ENCODE results near the gene HES6.

The HES6 gene

GRCh38 chr2:238233625-238234024 is 6.2 kb downstream of the HES6 start:
- no peak for DNase-seq (ENCODE audit: low read depth)

GRCh38 chr2:238231809-238232208 is 8.0 kb downstream of the HES6 start:
- no peak for DNase-seq (ENCODE audit: low read depth)

- peak; percentile 61 for DNase-seq (ENCODE audit: low read depth)
These were observed 8.5 kb downstream of the HES6 start for GRCh38 chr2:238231251-238231793.

DNA sequence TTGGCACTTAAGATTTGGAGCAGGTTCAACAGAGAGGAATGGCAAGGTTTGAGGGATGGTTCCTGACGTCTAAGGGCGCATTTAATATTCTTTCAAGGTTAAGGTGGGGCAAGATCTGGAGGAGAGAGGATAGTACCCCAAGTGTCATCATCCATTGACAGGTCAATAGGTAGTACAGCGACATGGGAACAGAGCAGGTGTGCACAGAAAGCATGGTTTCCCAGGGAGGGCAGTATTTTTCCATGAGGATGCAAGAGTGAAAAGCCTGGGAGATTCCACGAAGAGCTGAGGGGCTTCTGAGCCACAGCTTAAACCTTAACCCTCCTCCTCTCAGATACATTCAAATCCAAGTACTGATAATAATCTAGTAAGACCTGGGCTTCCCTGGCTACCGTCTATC is 9.1 kb downstream of the HES6 start:
- DNase-seq (ENCODE audit: low read depth) = no peak

DNA sequence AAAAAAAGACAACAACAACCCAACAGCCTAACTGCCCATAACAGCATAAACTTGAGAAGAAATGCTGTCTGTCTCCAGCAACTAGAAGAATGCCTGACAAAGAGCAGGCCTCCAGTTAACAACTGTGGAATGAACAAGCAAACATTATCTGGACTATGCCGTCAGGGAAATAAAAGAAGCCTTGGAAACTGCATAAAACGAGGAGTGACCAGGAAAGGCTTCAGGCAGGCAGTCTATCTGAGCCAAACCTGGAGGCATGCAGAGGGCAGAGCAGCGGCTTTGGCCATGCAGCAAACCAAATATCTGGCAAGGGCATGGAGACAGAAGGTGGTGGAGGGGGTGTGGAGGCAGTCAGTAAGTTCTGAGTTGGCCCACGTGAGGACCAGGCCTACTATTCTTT is 11.1 kb downstream of the HES6 start:
- peak; percentile 80 for DNase-seq (ENCODE audit: low read depth)

GRCh38 chr2:238227587-238228032 is 12.2 kb downstream of the HES6 start:
- no peak for DNase-seq (ENCODE audit: low read depth)

DNA sequence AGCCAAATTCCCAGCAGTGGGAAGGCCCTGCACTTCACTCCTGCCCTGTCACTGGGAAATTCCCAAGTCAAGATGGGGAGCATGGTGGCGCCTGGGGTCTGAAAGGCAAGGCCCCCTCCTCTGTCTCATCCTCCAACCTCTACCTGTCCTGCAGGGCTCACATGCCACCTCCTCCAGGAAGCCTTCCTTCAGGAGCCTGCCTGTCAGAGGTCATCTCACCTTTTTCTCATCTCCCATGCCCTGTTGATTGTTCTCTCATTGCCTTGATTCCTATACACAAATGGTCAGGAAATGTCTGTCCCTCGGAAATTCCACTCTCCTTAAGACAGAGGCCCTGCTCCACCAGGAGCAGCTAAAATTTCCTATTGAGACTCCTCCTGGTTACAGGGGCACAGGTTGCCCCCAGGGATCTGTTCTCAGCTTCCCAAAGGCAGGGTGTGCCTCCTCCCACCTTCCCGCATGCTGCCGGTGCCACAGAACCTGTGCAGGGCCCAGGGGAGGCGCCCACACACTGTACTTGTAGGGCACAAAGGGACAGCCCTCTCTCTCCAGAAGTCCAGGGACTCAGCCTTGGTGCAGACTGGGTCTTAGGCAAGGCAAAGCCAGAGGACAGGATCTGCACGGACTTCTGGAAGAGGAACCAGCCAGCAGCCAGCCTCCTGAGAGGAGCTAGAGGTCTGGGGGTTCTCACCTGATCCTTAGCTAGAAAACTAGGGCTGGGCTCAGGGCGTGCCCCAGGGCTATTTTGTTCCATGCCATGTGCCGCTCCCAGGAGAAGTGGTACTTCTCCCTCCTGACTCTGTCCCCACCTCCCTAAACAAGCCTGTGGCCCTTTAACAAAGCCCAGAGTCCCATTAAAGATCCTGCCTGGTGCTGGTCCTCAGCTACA is 12.9 kb downstream of the HES6 start:
- no peak for DNase-seq (ENCODE audit: low read depth)

GRCh38 chr2:238225911-238226697 is 13.7 kb downstream of the HES6 start:
- peak; percentile 34 for DNase-seq (ENCODE audit: low read depth)

DNA sequence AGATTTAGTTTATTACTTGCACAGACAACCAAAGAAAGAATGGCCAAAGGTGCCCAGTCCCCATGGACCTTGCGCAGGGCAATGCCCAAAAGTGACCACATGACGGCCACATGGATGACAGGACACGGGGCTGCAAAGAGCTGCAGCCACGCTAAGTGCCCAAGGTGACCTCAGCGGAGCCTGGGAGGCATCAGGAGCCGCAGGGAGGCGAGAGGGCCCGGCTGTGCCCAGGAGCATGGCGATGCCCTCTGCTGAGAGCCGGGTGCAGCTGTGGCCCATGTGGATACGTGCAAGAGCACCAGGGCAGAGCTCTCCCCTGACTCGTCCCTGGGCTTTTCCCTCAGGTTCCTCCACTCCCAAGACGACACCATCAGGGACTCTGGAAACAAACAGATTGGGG is 14.7 kb downstream of the HES6 start:
- no peak for DNase-seq (ENCODE audit: low read depth)

GRCh38 chr2:238224356-238225035 is 15.3 kb downstream of the HES6 start:
- no peak for DNase-seq (ENCODE audit: low read depth)

- DNase-seq (ENCODE audit: low read depth) = no peak
These were observed 18.8 kb downstream of the HES6 start for GRCh38 chr2:238220892-238221521.

DNA sequence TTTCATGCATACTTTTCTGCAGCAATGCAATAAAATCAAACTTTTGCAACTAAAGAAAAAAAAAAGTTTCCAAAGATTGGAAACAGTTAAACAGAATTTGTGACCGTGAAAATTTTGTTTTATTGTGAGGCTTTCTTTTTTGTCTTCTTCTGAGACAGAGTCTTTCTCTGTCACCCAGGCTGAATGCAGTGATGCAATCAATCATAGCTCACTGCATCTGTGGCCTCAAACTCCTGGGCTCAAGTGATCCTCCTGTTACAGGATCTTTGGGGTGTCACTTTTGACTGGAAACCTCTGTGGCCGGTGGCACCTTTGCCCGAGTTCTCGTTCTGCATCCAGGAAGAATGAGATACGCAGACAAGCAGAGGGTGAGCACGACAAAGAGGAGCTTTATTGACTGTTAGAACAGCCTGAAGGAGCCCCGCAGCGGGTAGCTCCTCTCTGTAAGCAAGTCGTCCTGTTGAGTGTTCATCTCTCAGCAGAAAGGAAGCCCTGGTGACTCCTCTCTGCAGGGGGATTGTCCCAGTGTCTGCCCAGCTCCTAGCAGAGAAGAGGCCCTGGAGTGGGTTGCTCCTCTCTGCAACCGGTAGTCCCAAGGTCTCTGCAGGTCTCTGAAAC is 19.5 kb downstream of the HES6 start:
- no peak for DNase-seq (ENCODE audit: low read depth)

DNA sequence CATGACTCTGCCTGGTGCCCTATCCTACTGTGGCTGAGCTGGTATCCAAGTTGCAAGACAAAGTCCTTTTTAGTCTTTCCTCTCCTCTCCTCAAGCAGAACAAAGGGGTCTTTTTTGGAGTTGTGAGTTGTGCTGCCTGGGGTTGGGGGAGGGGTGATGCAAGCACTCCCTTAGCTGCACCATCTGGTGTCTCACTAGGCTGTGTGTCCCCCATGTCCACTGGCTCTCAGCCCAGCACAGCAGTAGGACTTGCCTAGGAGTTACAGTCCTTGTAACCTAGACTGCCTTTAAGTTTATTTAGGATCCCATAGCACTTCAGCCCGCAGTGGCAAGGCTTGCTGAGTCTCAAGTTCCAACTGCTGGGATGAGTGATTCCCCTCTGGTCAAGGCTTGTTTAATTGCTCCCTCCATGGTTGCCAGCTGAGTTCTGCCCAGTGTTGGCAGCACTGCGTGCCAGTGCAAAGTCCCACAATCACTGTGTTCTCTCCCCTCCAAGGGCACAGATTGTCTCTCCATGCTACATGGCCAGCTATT is 23.1 kb downstream of the HES6 start:
- DNase-seq (ENCODE audit: low read depth) = no peak

DNA sequence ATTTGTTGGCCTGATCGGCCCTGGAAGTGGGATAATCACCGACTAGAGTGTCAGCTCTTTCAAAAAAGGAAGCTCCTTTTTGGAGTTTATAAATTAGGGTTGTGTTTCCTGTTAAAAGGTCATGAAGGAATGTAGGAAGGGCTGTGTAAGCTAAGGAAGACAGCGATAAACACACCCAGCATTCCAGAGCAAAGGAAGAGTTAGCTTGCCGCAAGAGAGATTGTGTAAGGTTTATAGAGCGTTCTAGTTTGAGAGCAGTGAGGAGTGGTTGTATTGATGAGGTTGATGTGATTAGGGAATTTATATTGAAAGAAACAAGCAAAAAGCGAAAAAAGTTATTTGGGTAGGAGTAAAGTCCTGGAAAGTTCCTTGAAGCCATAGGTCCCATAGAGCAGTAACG is 32.8 kb downstream of the HES6 start:
- peak; percentile 21 for DNase-seq (ENCODE audit: low read depth)

- no peak for DNase-seq (ENCODE audit: low read depth)
These were observed 35.7 kb downstream of the HES6 start for GRCh38 chr2:238203973-238204683.

DNA sequence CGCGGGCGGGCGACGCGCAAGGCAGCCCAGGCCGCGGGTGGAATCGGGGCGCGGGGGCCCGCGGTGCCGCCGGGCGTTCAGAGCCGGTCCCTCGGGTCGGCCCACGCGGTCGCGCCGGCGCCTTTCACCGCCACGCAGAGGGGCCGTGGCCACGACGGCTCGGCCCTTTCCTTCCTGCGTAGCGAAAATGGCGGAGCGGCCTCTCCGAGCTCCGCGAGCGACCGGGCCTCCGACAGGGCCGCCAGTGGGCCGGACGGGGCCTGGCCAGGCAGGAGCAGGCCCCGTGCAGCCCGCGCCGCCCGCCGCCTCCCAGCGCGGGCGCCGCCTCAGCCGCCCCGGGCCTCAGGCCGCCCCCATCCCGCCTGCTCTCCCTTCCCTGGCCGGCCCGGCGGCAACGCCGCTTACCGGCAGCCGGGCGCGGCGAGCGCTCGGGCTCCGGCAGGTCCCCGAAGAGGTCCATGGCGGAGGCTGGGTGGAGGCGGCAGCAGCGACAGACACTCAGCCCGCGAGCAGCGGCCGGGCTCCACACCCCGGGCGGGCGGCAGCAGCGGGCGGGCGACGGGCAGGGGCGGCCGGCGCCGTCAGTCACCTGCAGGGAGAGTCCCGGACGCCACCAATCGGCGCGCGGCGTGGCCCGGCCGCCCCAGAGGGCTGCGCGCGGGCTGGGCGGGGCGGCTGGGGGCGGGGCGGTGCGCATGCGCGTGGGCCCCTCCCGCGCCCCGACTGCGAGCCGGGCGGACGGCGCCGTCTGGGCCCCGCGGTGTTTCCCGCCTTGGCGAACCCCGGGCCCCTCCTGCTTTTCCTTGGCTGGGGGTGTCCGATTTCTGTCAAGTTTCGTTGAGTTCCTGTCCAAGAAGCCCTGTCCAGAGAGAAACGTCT is 36.5 kb downstream of the HES6 start, which contains the start of gene ILKAP:
ILKAP (minus strand) TSS at position 602 of the 879 bp plus-strand sequence; CDS start at position 460, 142 bp downstream.
- peak; percentile 62 for DNase-seq (ENCODE audit: low read depth)

GRCh38 chr2:238202326-238203093 is 37.3 kb downstream of the HES6 start:
- peak; percentile 51 for DNase-seq (ENCODE audit: low read depth)

GRCh38 chr2:238190445-238190844 is 49.4 kb downstream of the HES6 start:
- no peak for DNase-seq (ENCODE audit: low read depth)
